ENCODE data around the gene C5orf47. TPM values are rescaled to one million over a fixed set of nuclear protein-coding genes. Genes with fewer than 3 reads are reported as not detected.

C5orf47 gene
- total and polyA plus RNA-seq, 2 of the 8 experiments (the other 6 are each of a cell fraction or from before 2014, with no cell fraction given) = 0.11 TPM; not detected in 1

GRCh38 chr5:173972607-173972924 lies 16.4 kb upstream of the C5orf47 start (continued):
- TF ChIP-seq CHD7 (IDR thresholded peaks at IDR 0.05; ENCODE audit: insufficient replicate concordance, low read length) (no peak), HDAC2 (IDR thresholded peaks at IDR 0.05; ENCODE audit: borderline replicate concordance in 1 of 2, low read depth in 2 of 2, low read length in 2 of 2) (0 out of 4 replicates have a peak, but pooled peaks of 1 of the 2 experiments have one; percentile 73), CTCF (IDR thresholded peaks at IDR 0.05; ENCODE audit: control extremely low read depth in 1 of 3, insufficient read depth in 1 of 3, low read depth in 1 of 3, low read length in 3 of 3) (peak in 1 of 3 experiments; percentile 32; a peak in 1 of 4 replicates), POLR2AphosphoS5 (IDR thresholded peaks at IDR 0.05; ENCODE audit: low read depth, low read length) (no peak), KDM5A (IDR thresholded peaks at IDR 0.05; ENCODE audit: low read length) (no peak), BACH1 (IDR thresholded peaks at IDR 0.05; ENCODE audit: low read length) (peak; percentile 42; the same call in 1 of the 2 replicates), RAD21 (IDR thresholded peaks at IDR 0.05 in 1 of 2, conservative IDR thresholded peaks at IDR 0.05 in 1 of 2; ENCODE audit: low read depth in 2 of 2, low read length in 2 of 2) (peak in 1 of 2 experiments; percentile 13; a peak in 2 of 4 replicates), TAF1 (IDR thresholded peaks at IDR 0.05; ENCODE audit: low read depth, low read length) (no peak)

Measured in H1 (cell line).